Measurements from ENCODE around the gene IL21.
"Not testable (repeated sequence)": the region's sequence is repeated elsewhere in the genome, so short reads cannot be mapped to it uniquely, and the experiment has no call there.

Gene IL21

DNA sequence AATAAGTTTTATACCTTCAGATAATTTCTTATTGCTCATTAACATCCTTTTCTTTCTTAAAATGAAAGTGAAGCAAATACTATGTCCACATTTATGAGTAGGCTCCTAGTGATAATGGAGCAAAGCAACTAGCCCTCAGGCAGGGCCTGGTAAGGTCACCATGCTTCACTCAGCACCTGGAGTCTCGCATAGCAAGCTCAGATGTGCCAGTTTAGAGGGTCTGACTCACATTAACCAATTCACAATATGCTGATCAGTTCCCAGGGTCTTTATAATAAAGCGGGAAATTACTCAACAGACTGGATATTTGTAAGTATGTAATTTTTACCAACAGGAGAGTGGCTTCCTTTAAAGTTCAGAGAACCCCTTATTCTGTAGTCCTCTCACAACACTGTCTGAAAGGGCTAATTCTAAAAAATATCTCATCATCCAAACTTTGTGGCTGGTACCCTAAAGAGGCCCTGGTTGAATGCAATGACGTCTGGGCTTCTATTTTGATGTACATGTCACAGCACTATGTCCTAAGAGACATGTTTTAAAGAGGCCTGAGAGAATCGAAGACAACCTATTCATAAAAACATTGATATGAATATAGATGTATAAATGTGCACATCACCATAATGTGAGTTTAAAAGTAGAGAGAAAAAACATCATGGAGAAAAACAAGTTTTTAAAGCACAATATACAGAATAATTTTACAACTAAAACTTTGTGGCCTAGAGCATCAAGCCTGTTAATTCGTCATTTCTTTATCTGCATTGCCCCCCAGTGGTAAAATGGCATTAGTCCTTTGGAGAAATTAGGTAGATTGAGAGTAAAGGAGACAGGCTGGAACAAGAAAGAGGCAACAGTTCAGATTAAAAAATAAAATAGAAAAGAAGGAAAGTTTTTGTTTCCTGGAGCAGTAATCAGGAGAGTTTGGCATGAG, 44.3 kb downstream of the IL21 start:
- peak; percentile 94 for FAIRE-seq

DNA sequence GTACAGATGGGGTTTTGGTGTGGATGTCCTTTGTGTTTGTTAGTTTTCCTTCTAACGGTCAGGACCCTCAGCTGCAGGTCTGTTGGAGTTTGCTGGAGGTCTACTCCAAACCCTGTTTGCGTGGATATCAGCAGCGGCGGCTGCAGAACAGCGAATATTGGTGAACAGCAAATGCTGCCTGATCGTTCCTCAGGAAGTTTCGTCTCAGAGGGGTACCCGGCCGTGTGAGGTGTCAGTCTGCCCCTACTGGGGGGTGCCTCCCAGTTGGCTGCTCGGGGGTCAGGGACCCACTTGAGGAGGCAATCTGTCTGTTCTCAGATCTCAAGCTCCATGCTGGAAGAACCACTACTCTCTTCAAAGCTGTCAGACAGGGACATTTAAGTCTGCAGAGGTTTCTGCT, 46.5 kb downstream of the IL21 start:
- FAIRE-seq = not testable (repeated sequence)

GRCh38 chr4:122562449-122562848, 58.4 kb downstream of the IL21 start:
- FAIRE-seq = no peak
